ENCODE data around the gene SLC35A3. TPM values are rescaled to one million over a fixed set of nuclear protein-coding genes. Genes with fewer than 3 reads are reported as not detected.
"Not testable (repeated sequence)": the region's sequence is repeated elsewhere in the genome, so short reads cannot be mapped to it uniquely, and the experiment has no call there.

The SLC35A3 gene
- total and polyA plus RNA-seq, 12 donors: 3.2 to 9.4 (median 8.0) TPM

- ATAC-seq (no peak), DNase-seq (no peak)
- Histone ChIP-seq H3K4me1 (peaks cover 0 to 11% (median 6%) of the 10 kb centered on the region in 9 donors), H3K27me3 (no peaks in the 10 kb centered on the region), H3K36me3 (peaks cover 0 to 32% (median 4%) of the 10 kb centered on the region in 9 donors), H3K9me3 (no peaks in the 10 kb centered on the region), H3K4me3 (no peak overlapping the region), H3K27ac (no peak overlapping the region)
- intact Hi-C loops (cut with DNase I): loop anchor here in 3 of 10 donors (5.0 to 10.0 kb wide), 2 partner anchors 38 to 159 kb away; partner anchors contain the start of genes SASS6 (in 2 of the 3) and TRMT13 (in 2 of the 3)
- 96 to 97% methylated on average over 3 of the region's 3 CpGs for WGBS, 2 donors
- TF ChIP-seq CTCF (IDR thresholded peaks at IDR 0.05): no peak
Observed at GRCh38 chr1:99975529-99975928, 5.7 kb downstream of the SLC35A3 start.

- not testable (repeated sequence) for ATAC-seq, DNase-seq, H3K4me3 ChIP-seq, H3K4me1 ChIP-seq, H3K27me3 ChIP-seq, H3K27ac ChIP-seq, H3K9me3 ChIP-seq
- H3K36me3 ChIP-seq: peaks cover 0 to 34% (median 4%) of the 10 kb centered on the region in 9 donors
- intact Hi-C loops (cut with DNase I): loop anchor here in 3 of 10 donors (5.0 to 10.0 kb wide), 2 partner anchors 40 to 157 kb away; partner anchors contain the start of genes SASS6 (in 2 of the 3) and TRMT13 (in 2 of the 3)
- 80 to 84% methylated on average over 11 to 12 of the region's 12 CpGs for whole genome bisulfite sequencing, 2 donors
Observed at GRCh38 chr1:99977326-99977725, 7.5 kb downstream of the SLC35A3 start.

GRCh38 chr1:99978218-99978617 is 8.4 kb downstream of the SLC35A3 start:
- ATAC-seq (no peak), DNase-seq (no peak)
- WGBS, 2 donors: 100% methylated on average over 2 of the region's 2 CpGs
- H3K27ac ChIP-seq: no peak overlapping the region
- intact Hi-C loops (cut with DNase I): loop anchor here in 3 of 10 donors (5.0 to 10.0 kb wide), 2 partner anchors 41 to 157 kb away; partner anchors contain the start of genes SASS6 (in 2 of the 3) and TRMT13 (in 2 of the 3)
- peaks cover 0 to 34% (median 4%) of the 10 kb centered on the region in 9 donors for H3K36me3 ChIP-seq
- no peak overlapping the region for H3K4me3 ChIP-seq
- H3K4me1 ChIP-seq: peaks cover 0 to 2% (median 0%) of the 10 kb centered on the region in 9 donors
- no peaks in the 10 kb centered on the region for H3K9me3 ChIP-seq
- no peaks in the 10 kb centered on the region for H3K27me3 ChIP-seq
- TF ChIP-seq CTCF (IDR thresholded peaks at IDR 0.05): no peak

- intact Hi-C loops (cut with DNase I): loop anchor here in 3 of 10 donors (5.0 to 10.0 kb wide), 2 partner anchors 42 to 156 kb away; partner anchors contain the start of genes SASS6 (in 2 of the 3) and TRMT13 (in 2 of the 3)
- no peak overlapping the region for H3K27ac ChIP-seq
- no peak overlapping the region for H3K4me3 ChIP-seq
- no peaks in the 10 kb centered on the region for H3K27me3 ChIP-seq
- ATAC-seq (no peak), DNase-seq (no peak)
- peaks cover 0 to 2% (median 0%) of the 10 kb centered on the region in 11 donors for H3K9me3 ChIP-seq
- H3K4me1 ChIP-seq: no peaks in the 10 kb centered on the region
- no peak for TF ChIP-seq CTCF (IDR thresholded peaks at IDR 0.05)
- peaks cover 0 to 29% (median 4%) of the 10 kb centered on the region in 9 donors for H3K36me3 ChIP-seq
Observed at GRCh38 chr1:99979091-99979490, 9.3 kb downstream of the SLC35A3 start.

- H3K27me3 ChIP-seq: no peaks in the 10 kb centered on the region
- H3K4me3 ChIP-seq: no peak overlapping the region
- H3K27ac ChIP-seq: no peak overlapping the region
- no peaks in the 10 kb centered on the region for H3K4me1 ChIP-seq
- intact Hi-C loops (cut with DNase I): no loop called here
- H3K9me3 ChIP-seq: peaks cover 0 to 18% (median 0%) of the 10 kb centered on the region in 11 donors
- no peak for ATAC-seq
- TF ChIP-seq CTCF (IDR thresholded peaks at IDR 0.05): no peak
- no peak for DNase-seq
- peaks cover 0 to 10% (median 0%) of the 10 kb centered on the region in 9 donors for H3K36me3 ChIP-seq
Observed at GRCh38 chr1:99980928-99981327, 11.1 kb downstream of the SLC35A3 start.

Data from heart right ventricle (tissue), 16 donors.